ENCODE data around the gene FHAD1. TPM values are rescaled to one million over a fixed set of nuclear protein-coding genes. Genes with fewer than 3 reads are reported as not detected.

FHAD1 gene
- total and polyA plus RNA-seq, 2 experiments from 2014 or later: 0.13 to 0.68 TPM

DNA sequence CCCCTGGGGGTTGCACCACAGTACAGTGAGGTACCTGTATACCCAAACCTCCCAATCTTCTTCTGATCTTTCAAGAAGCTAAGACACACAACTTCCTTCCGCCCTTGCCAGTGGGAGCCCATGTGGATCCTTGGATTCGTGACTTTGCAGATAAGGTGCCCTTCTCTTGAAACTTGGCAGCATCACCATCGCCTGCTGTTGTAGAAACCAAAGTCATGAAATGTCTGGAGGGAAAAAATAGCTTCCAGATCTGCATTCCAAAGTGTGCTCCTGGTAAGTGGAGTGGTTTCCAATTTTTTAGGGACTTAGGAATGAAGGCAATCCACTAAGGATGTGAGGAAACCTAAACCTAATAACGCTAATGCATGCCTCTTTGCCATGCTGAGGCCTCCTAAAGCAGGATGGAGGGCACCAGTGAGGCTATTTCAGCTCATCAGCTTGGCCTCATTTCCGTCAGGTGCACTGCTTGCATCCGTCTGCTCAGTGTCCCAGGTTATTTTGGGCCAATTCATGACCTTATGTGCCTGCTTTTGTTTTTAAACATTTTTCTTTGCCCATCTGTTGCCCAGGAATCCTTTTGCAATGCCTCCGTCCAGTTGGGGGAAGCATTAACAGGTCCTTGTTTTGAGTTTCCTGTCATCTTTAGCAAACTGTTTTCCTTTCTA, 154.5 kb downstream of the FHAD1 start:
- no peaks in the 10 kb centered on the region for H3K9me3 ChIP-seq (ENCODE audit: low read depth)
- H4K20me1 ChIP-seq (ENCODE audit: insufficient read depth, poor library complexity, severe bottlenecking): no peaks in the 10 kb centered on the region
- H3K4me3 ChIP-seq: no peak overlapping the region
- H3K9me2 ChIP-seq (replicated peaks; ENCODE audit: insufficient read depth): no peaks in the 10 kb centered on the region
- TF ChIP-seq EZH2 (IDR thresholded peaks at IDR 0.05; ENCODE audit: borderline replicate concordance): no peak
- no peak for TF ChIP-seq EZH2phosphoT487 (IDR thresholded peaks at IDR 0.05; ENCODE audit: low read depth, severe bottlenecking, unreplicated experiment)
- no peak for TF ChIP-seq CTCF (IDR thresholded peaks at IDR 0.05; ENCODE audit: poor library complexity)
- no peaks in the 10 kb centered on the region for H3K27me3 ChIP-seq
- H3K79me2 ChIP-seq: no peaks in the 10 kb centered on the region
- H3K36me3 ChIP-seq (replicated peaks; ENCODE audit: insufficient read depth, low read depth): no peaks in the 10 kb centered on the region
- DNase-seq (ENCODE audit: low spot score): no peak
- no peak overlapping the region for H3K4me2 ChIP-seq
- no peaks in the 10 kb centered on the region for H3K4me1 ChIP-seq (ENCODE audit: insufficient read depth)
- H3K27ac ChIP-seq: no peak overlapping the region
- H2AFZ ChIP-seq: no peak overlapping the region
- 83% methylated on average over 7 of the region's 7 CpGs for WGBS (ENCODE audit: low lambda C conversion rate, missing lambda C conversion rate)

- H4K20me1 ChIP-seq (ENCODE audit: insufficient read depth, poor library complexity, severe bottlenecking): no peaks in the 10 kb centered on the region
- no peak overlapping the region for H2AFZ ChIP-seq
- H3K9me2 ChIP-seq (replicated peaks; ENCODE audit: insufficient read depth): no peaks in the 10 kb centered on the region
- no peaks in the 10 kb centered on the region for H3K79me2 ChIP-seq
- no peaks in the 10 kb centered on the region for H3K9me3 ChIP-seq (ENCODE audit: low read depth)
- no peak for TF ChIP-seq EZH2phosphoT487 (IDR thresholded peaks at IDR 0.05; ENCODE audit: low read depth, severe bottlenecking, unreplicated experiment)
- no peak for TF ChIP-seq CTCF (IDR thresholded peaks at IDR 0.05; ENCODE audit: poor library complexity)
- TF ChIP-seq EZH2 (IDR thresholded peaks at IDR 0.05; ENCODE audit: borderline replicate concordance): no peak
- H3K4me3 ChIP-seq: no peak overlapping the region
- no peaks in the 10 kb centered on the region for H3K36me3 ChIP-seq (replicated peaks; ENCODE audit: insufficient read depth, low read depth)
- no peak for DNase-seq (ENCODE audit: low spot score)
- H3K27ac ChIP-seq: no peak overlapping the region
- no peaks in the 10 kb centered on the region for H3K27me3 ChIP-seq
- 84% methylated on average over 5 of the region's 5 CpGs for WGBS (ENCODE audit: low lambda C conversion rate, missing lambda C conversion rate)
- H3K4me2 ChIP-seq: no peak overlapping the region
- no peaks in the 10 kb centered on the region for H3K4me1 ChIP-seq (ENCODE audit: insufficient read depth)
Observed at GRCh38 chr1:15402809-15403450, 155.9 kb downstream of the FHAD1 start.

- no peaks in the 10 kb centered on the region for H3K36me3 ChIP-seq (replicated peaks; ENCODE audit: insufficient read depth, low read depth)
- no peak for TF ChIP-seq EZH2 (IDR thresholded peaks at IDR 0.05; ENCODE audit: borderline replicate concordance)
- no peak for TF ChIP-seq CTCF (IDR thresholded peaks at IDR 0.05; ENCODE audit: poor library complexity)
- no peak for TF ChIP-seq EZH2phosphoT487 (IDR thresholded peaks at IDR 0.05; ENCODE audit: low read depth, severe bottlenecking, unreplicated experiment)
- H3K4me2 ChIP-seq: no peak overlapping the region
- no peak overlapping the region for H2AFZ ChIP-seq
- no peak overlapping the region for H3K4me3 ChIP-seq
- WGBS (ENCODE audit: low lambda C conversion rate, missing lambda C conversion rate): 81% methylated on average over 9 of the region's 9 CpGs
- H3K27ac ChIP-seq: no peak overlapping the region
- no peaks in the 10 kb centered on the region for H4K20me1 ChIP-seq (ENCODE audit: insufficient read depth, poor library complexity, severe bottlenecking)
- H3K9me2 ChIP-seq (replicated peaks; ENCODE audit: insufficient read depth): no peaks in the 10 kb centered on the region
- H3K27me3 ChIP-seq: no peaks in the 10 kb centered on the region
- no peak for DNase-seq (ENCODE audit: low spot score)
- H3K9me3 ChIP-seq (ENCODE audit: low read depth): no peaks in the 10 kb centered on the region
- no peaks in the 10 kb centered on the region for H3K4me1 ChIP-seq (ENCODE audit: insufficient read depth)
- H3K79me2 ChIP-seq: no peaks in the 10 kb centered on the region
Observed at GRCh38 chr1:15403962-15404580, 157.0 kb downstream of the FHAD1 start.

Measured in hepatocyte (in vitro differentiated cells).